MM.1S (cell line): ENCODE data around the gene MAP3K13.

Experiments
- CTCF ChIP-seq: fragments of 300-600 bp; sonication (generic); IDR thresholded peaks from 2 replicates; pipeline ENCODE4 v1.5.1; 2016; ENCODE audit warnings: antibody characterized with exemption, low read length, mixed read lengths
- EZH2 ChIP-seq: fragments of 300-600 bp; sonication (generic); optimal IDR thresholded peaks from 2 replicates; pipeline ENCODE3; 2017; ENCODE audit warnings: low read depth, mild to moderate bottlenecking, antibody characterized with exemption, low read length, mixed read lengths
- EZH2phosphoT487 ChIP-seq: fragments of 300-600 bp; sonication (generic); IDR thresholded peaks from 2 replicates; pipeline ENCODE4 v1.6.1; 2018; ENCODE audit warnings: antibody characterized with exemption, low read length

GRCh38 chr3:185325946-185326791 is 36.8 kb upstream of the MAP3K13 start:
- TF ChIP-seq CTCF (no peak), EZH2 (no peak), EZH2phosphoT487 (no peak)
